Lower leg skin (tissue), 3 donors: Measurements from ENCODE around the gene LYZL2.

ENCODE experiments used
- CTCF ChIP-seq, 3 donors: fragments of 450-650 bp; IDR thresholded peaks; one replicate each; pipeline ENCODE4 v1.5.1; 2016; ENCODE audit warnings: antibody characterized with exemption in 3 of 3, mild to moderate bottlenecking in 3 of 3, moderate library complexity in 2 of 3
- POLR2A ChIP-seq, 2 donors: fragments of 450-650 bp; IDR thresholded peaks; one replicate each; pipeline ENCODE4 v1.6.1; 2016 to 2017; ENCODE audit warnings: antibody characterized with exemption in 2 of 2, mild to moderate bottlenecking in 1 of 2, moderate library complexity in 1 of 2

- TF ChIP-seq CTCF (IDR thresholded peaks at IDR 0.05) (no peak), POLR2A (IDR thresholded peaks at IDR 0.05) (no peak)
Measured at GRCh38 chr10:30580676-30581075, 48.9 kb downstream of the LYZL2 start.
